BE2C (cell line): Measurements from ENCODE around the gene ZNF12. TPM values are rescaled to one million over a fixed set of nuclear protein-coding genes. Genes with fewer than 3 reads are reported as not detected.
"Not testable (repeated sequence)": the region's sequence is repeated elsewhere in the genome, so short reads cannot be mapped to it uniquely, and the experiment has no call there.

Experiments used
- DNase-seq: peaks from one replicate; pipeline ENCODE4 v3.0.0-alpha.2; 2020
- H3K27me3 ChIP-seq: fragments of 250-450 bp; sonication (Bioruptor Pico); 2 replicates; pipeline ENCODE4 v1.5.1; 2020; ENCODE audit warnings: mild to moderate bottlenecking
- H3K36me3 ChIP-seq: fragments of 250-450 bp; sonication (Bioruptor Pico); 2 replicates; pipeline ENCODE4 v1.5.1; 2020; ENCODE audit warnings: mild to moderate bottlenecking
- H3K4me1 ChIP-seq: fragments of 250-450 bp; sonication (Bioruptor Pico); 2 replicates; pipeline ENCODE4 v1.5.1; 2020
- H3K4me3 ChIP-seq: 2 replicates; pipeline ENCODE4 v1.5.1; 2011; ENCODE audit warnings: low read depth, low read length
- H3K9me3 ChIP-seq: fragments of 250-450 bp; sonication (Bioruptor Pico); 2 replicates; pipeline ENCODE4 v1.5.1; 2020
- CTCF ChIP-seq: IDR thresholded peaks from 2 replicates; pipeline ENCODE4 v1.5.1; 2012; ENCODE audit warnings: mild to moderate bottlenecking, low read depth, low read length
- polyA plus RNA-seq: library from polyadenylated mRNA; unstranded; fragments of >200 nt; gene quantifications from one replicate; pipeline ENCODE4 v1.2.1, GENCODE V29; 2012; ENCODE audit warnings: low read depth, missing spikeins; ENCODE audit not compliant: insufficient read length, insufficient read depth

The ZNF12 gene
- 17.4 TPM for polyA plus RNA-seq

DNA sequence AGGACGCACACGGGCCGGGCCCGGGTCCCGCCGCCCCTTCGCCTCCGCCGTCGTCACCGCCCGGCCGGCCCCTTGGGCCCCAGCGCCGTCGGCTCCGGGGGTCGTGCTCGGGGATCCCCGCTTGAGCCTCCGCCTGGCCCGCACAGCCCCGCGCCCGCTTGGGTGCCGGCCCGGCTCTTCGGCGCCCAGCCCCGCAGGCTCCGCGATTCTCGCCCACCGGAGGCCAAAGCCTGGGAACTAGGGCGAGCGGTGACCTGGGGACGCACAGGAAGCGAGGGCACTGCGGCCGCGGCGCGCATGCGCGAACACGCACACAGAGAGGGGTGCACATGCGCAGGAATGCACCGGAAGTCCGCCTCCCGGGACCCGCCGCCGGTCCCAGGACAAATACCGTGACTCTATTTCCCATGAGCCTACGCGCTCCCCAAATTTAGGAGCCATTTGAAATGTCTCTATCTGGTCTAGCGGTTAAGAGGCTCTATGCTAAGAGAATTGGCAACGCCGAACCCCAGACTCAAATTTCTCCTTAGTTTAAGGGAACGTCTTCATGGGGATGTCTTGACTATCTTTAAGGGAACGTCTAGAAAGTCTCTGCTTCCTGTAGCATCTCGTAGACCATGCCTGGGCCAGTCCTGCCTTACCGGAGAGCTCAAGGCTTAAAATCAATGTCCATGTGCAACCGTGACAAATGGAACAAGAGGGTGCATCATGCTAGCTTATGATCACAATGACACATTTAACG is at the start of gene ZNF12:
Gene ZNF12, minus strand, starts transcription at position 282 of the 742 bp plus-strand sequence. CDS start 1,774 bp downstream, outside the sequence.
- no peak for TF ChIP-seq CTCF
- no peaks in the 10 kb centered on the region for H3K27me3 ChIP-seq
- H3K9me3 ChIP-seq: peaks cover 4% of the 10 kb centered on the region; the same call in 1 of the 2 replicates
- peak; percentile 98 for DNase-seq
- no peaks in the 10 kb centered on the region for H3K4me1 ChIP-seq
- H3K4me3 ChIP-seq: peak within 1 kb of the TSS; percentile 71
- peaks cover 23% of the 10 kb centered on the region for H3K36me3 ChIP-seq

DNA sequence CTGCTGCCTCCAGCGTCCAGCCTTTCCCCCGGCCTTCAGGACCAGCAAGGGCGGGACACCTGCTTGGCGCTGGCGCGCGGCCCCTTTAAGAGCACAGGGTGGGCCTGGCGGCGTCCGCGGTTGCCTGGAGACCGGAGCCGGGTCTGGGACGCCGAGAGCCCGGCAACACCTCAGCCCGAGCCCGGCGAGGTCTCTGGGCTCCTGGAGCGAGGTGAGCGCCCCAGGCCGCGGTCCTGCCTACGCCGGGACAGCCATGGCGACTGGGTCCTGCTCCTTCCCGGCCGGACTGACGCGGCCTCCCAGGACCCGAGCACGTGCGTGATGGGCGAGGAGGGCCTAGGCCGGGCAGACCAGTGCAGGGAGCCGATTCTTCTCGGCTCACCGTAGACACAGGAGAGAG is 47.2 kb upstream of the ZNF12 start, which contains the start of gene RSPH10B2:
Gene RSPH10B2, plus strand, starts transcription at position 140 of the 400 bp plus-strand sequence. CDS start 3,575 bp downstream, outside the sequence.
- not testable (repeated sequence) for H3K36me3 ChIP-seq, H3K27me3 ChIP-seq, H3K4me1 ChIP-seq, H3K9me3 ChIP-seq
- H3K4me3 ChIP-seq: 0 out of 2 replicates have a peak within 1 kb of the TSS, but pooled peaks have one; percentile 19
- peak; percentile 18 for DNase-seq

- H3K9me3 ChIP-seq, H3K27me3 ChIP-seq, H3K36me3 ChIP-seq: not testable (repeated sequence)
These were observed 43.4 kb upstream of the ZNF12 start for GRCh38 chr7:6750173-6750572.

GRCh38 chr7:6749335-6749734 is 42.6 kb upstream of the ZNF12 start:
- H3K27me3 ChIP-seq, DNase-seq, H3K4me3 ChIP-seq, H3K4me1 ChIP-seq, H3K36me3 ChIP-seq, H3K9me3 ChIP-seq: not testable (repeated sequence)

More at GRCh38 chr7:6750173-6750572, 43.4 kb upstream of the ZNF12 start:
- H3K4me3 ChIP-seq, DNase-seq, H3K4me1 ChIP-seq: not testable (repeated sequence)

- not testable (repeated sequence) for H3K9me3 ChIP-seq, H3K27me3 ChIP-seq, H3K36me3 ChIP-seq, H3K4me1 ChIP-seq, DNase-seq, H3K4me3 ChIP-seq
These were observed 37.8 kb upstream of the ZNF12 start for GRCh38 chr7:6744410-6745100.

- H3K27me3 ChIP-seq, H3K4me1 ChIP-seq, H3K4me3 ChIP-seq, DNase-seq, H3K9me3 ChIP-seq: not testable (repeated sequence)
- H3K36me3 ChIP-seq: peaks cover 13% of the 10 kb centered on the region
These were observed 31.7 kb upstream of the ZNF12 start for GRCh38 chr7:6738415-6738814.

GRCh38 chr7:6730343-6730633 is 23.5 kb upstream of the ZNF12 start:
- H3K4me3 ChIP-seq: peak overlapping the region; percentile 85
- no peaks in the 10 kb centered on the region for H3K27me3 ChIP-seq
- H3K4me1 ChIP-seq: no peaks in the 10 kb centered on the region; the same call in 1 of the 2 replicates
- no peak for TF ChIP-seq CTCF
- DNase-seq: no peak
- H3K36me3 ChIP-seq: peaks cover 7% of the 10 kb centered on the region
- H3K9me3 ChIP-seq: 0 out of 2 replicates have a peak, but pooled peaks cover 3% of the 10 kb centered on the region

GRCh38 chr7:6729492-6730342 is 23.0 kb upstream of the ZNF12 start:
- H3K9me3 ChIP-seq: 0 out of 2 replicates have a peak, but pooled peaks cover 3% of the 10 kb centered on the region
- peak; percentile 91 for DNase-seq

DNA sequence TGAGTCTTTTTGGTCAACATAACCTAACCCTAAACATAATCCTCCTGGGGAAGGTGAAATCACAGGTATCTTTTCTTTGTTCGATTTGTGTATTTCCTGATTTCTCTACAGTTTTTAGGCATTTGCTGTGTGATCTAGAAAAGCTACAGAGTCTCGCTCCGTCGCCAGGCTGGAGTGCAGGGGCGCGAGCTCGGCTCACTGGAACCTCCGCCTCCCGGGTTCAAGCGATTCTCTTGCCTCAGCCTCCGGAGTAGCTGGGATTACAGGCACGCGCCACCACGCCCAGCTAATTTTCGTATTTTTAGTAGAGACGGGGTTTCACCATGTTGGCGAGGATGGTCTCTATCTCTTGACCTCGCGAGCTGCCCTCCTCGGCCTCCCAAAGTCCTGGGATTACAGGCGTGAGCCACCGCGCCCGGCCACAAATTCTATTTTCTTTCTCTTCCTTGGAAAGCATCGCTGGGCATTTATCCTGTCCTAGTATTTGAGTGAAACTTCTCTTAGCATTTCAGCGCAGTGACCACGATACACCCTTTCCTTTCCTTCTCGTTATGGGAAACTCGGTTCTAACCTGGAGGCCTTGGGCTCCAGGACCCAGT is 22.2 kb upstream of the ZNF12 start:
- not testable (repeated sequence) for DNase-seq, H3K27me3 ChIP-seq, H3K9me3 ChIP-seq, H3K4me1 ChIP-seq, H3K36me3 ChIP-seq
- peak overlapping the region; percentile 85 for H3K4me3 ChIP-seq

More at GRCh38 chr7:6729492-6730342, 23.0 kb upstream of the ZNF12 start:
- Histone ChIP-seq H3K4me3 (peak overlapping the region; percentile 85), H3K4me1 (no peaks in the 10 kb centered on the region; the same call in 1 of the 2 replicates), H3K36me3 (peaks cover 5% of the 10 kb centered on the region), H3K27me3 (no peaks in the 10 kb centered on the region)
- no peak for TF ChIP-seq CTCF
